HG03558 (cell line): ENCODE data around the gene ARHGDIA.

Experiments
- ATAC-seq: cut with Tn5 transposase; IDR thresholded peaks from one replicate; pipeline ENCODE4 v1.9.1; 2021; ENCODE audit warnings: moderate number of reproducible peaks; ENCODE audit not compliant: unreplicated experiment; ENCODE audit errors: extremely low read depth

Gene ARHGDIA

GRCh38 chr17:81831957-81832607, 39.1 kb downstream of the ARHGDIA start:
- no peak for ATAC-seq

DNA sequence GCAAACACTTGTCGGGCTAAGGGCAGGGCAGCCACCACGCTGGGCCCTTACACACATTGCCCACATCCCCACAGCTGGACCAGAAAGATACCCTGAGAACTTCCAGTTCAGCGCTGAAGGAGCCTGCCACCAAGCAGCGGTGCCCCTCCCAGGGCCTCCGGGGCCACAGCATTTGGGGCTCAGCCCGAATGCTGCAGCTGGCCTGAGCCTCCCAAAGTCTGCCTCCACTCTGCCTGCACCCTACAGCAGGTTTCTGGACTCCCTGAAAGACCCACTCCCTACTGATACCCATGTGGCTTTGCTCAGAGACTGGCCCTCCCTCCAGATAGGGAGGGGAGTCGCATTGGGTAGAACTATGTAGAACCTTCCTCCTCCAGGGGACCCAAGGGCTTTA, 39.6 kb downstream of the ARHGDIA start:
- ATAC-seq, result no peak

GRCh38 chr17:81829858-81830257, 41.3 kb downstream of the ARHGDIA start:
- no peak for ATAC-seq

DNA sequence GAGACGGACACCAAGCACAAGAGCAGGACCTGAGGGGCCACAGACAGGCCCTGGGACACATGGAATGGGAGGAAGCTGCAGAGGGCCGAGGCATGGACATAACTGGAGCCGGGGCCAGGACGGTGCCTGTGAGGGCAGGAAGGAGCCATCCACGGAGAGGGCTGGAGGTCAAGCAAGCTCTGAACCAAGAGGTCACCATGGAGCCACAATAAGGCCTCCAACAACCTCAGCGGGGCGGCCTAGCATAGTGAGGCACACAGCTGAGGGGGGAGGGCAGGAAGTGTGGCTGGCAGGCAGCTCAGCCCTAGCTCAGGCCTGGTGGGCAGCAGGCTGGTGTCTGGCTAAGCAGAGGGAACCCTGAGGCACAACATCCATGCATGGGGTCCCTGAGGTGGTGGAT, 42.5 kb downstream of the ARHGDIA start:
- ATAC-seq, result no peak

DNA sequence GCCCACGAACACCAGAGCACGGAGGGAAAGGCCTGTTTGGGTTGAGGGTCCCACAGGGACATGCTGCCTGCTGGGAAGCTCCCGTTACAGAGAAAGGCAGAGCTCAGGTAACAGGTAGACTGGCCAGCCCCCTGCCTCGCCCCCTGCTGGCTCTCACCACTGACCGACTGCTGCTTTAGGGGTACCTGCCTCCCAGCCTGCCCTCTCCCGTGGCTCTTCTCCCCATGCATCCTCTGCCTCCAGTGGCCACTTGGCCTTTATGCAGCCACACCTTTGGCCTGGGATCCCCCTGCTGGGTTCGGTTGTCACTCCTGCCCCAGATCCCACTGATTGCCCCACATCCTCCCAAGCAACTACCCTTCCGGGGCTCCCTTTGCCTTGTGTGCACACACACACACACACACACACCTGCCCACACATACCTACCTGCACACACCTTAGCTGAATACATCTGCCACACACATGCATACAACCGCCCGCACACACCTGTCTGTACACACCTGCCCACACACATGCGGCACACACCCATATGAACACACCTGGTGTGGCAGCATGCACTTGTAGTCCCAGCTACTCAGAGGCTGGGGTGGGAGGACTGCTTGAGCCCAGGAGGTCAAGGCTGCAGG, 45.2 kb downstream of the ARHGDIA start:
- no peak for ATAC-seq

GRCh38 chr17:81824595-81824994, 46.5 kb downstream of the ARHGDIA start:
- ATAC-seq, result no peak

DNA sequence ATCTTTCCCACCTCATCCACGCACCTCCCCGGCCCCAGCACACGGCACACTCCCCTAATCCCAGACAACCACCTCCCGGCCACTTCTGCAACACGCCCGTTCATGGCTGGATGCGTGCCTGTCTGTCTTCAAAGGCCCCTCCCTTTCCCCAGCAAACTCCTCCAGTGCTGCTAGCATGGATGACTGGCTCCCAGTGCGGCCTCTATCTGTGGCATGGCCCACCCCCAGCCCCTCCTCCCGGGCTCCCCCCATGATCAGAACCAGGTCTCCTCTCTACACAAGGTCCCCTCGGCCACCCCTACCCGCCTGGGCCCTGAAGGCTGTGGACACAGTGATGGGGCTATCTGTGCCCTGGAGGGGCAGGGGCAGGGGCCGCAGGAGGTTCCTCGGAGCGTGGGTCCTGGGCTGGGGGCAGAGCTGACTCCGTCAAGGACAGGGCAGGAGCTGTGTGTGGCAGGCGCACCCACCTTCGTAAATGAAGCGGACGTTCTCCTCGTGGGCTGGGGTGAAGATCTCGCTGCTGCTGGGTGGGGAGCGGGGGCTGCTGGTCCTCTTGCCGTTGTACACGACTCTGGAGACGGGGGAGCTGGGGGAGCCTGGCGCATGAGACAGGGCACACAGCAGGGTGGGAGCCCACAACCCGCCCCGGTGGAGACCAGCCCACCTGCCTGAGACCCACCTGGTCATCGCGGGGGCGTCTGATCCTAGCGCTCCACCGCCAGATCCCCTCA, 47.2 kb downstream of the ARHGDIA start:
- ATAC-seq, result no peak

DNA sequence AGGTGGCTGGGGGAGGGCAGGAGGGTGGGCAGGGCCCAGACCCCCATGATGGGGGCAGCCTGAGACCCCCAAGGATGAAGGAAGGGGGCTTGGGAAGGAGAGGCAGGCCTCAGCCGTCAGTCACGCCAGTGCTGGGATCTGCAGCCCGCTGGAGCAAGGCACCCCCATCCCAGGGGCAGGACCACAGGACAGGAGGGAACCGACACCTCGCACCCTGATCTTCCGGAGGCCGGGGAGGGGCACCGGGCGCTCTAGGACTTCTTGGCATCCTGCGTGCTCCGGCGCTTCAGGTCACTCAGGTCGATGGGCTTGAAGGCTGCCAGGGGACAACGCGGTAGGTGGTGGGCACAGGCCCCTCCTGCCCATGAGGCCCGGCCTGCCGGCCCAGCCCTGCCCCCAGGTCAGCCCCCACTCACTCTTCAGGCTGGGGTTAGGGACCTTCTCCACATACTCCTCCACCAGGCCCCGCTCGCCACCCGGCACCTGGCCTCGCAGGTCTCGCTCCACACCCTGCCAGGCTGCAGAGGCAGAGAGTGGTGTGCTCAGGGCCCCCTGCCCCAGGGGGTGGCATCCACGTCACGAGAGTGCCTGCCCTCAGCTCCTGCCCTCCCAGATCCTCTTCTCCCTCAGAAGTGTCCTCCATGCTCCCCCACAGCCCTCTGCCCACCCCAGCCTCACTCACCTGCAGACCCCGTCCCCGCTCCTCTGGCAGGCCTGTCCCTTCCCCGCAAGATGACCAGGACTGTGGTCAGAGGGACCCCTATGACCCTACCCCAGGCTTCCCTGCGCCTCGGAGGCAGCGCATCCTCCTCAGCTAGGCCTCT, 47.9 kb downstream of the ARHGDIA start:
- ATAC-seq, result no peak

GRCh38 chr17:81822312-81822637, 48.9 kb downstream of the ARHGDIA start:
- no peak for ATAC-seq

DNA sequence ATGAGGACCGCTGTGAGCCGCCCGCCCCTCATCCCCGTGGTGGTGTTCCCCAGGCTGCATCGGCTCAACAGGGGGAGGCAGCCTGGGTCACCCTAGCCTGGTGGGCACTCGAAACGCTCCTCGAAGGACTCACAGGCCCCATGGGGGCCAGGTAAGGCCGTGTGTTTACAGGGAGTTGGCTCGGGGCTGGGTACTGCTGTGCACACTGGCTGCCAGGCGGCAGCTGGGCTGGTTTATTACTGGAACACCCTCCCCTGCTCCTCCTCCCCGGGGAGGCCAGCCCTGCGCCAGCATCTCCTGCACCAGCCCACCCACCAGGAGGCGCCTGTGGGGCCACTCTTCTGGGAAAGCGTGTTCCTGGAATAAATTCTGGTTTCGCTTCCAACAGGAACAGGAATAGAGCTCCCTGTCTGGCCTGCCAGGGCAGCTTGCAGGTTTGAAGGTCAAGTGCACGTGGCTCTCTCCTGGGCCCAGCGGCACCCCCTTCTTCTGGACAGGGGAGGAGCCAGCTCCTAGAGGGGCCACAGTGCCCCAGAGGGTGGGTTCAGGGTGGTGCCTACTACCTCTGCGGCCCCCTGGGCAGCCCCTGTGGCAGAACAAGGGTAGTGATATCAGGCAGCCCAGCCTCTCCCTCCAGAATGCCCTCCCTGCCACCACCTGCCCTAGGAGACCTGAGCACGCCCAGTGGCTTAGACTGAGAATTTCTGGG, 49.4 kb downstream of the ARHGDIA start:
- no peak for ATAC-seq

- no peak for ATAC-seq
Measured at GRCh38 chr17:81821147-81821546, 50.0 kb downstream of the ARHGDIA start.

DNA sequence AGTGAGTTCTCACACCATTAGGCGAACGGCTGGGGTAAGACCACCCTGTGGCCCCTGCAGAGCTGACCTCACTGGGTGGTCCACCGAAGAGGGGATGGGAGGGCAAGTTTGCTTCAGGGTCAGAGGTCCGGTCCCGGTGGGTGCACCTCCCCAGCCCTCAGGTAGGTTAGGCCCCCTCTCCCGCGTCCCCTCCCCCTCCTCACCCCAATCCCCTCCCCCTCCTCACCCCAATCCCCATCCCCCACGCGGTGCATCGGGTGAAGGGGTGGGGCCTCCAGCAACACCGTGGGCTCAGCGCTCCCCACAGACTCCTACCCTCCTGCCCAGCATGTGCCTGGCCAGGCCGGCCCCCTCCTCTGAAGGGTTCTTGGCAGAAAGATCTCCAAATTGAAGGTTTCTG, 51.4 kb downstream of the ARHGDIA start:
- no peak for ATAC-seq

- no peak for ATAC-seq
Measured at GRCh38 chr17:81817758-81818147, 53.4 kb downstream of the ARHGDIA start.
